ENCODE data around the gene SGCA.

GRCh38 chr17:50177476-50177875 lies 11.7 kb downstream of the SGCA start:
- TF ChIP-seq, protein P1, sequence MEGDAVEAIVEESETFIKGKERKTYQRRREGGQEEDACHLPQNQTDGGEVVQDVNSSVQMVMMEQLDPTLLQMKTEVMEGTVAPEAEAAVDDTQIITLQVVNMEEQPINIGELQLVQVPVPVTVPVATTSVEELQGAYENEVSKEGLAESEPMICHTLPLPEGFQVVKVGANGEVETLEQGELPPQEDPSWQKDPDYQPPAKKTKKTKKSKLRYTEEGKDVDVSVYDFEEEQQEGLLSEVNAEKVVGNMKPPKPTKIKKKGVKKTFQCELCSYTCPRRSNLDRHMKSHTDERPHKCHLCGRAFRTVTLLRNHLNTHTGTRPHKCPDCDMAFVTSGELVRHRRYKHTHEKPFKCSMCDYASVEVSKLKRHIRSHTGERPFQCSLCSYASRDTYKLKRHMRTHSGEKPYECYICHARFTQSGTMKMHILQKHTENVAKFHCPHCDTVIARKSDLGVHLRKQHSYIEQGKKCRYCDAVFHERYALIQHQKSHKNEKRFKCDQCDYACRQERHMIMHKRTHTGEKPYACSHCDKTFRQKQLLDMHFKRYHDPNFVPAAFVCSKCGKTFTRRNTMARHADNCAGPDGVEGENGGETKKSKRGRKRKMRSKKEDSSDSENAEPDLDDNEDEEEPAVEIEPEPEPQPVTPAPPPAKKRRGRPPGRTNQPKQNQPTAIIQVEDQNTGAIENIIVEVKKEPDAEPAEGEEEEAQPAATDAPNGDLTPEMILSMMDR (IDR thresholded peaks at IDR 0.05) = no peak
- TF ChIP-seq ZFX (IDR thresholded peaks at IDR 0.05; ENCODE audit: borderline replicate concordance) = no peak
